T47D (cell line): ENCODE measurements around the gene CNIH3.

Source experiments
- DNase-seq, 2 experiments: peaks; one replicate each; pipeline versions ENCODE4 v3.0.0 to v3.0.0-alpha.2; 2011 to 2012; ENCODE audit warnings: low read depth in 1 of 2, low spot score in 1 of 2
- JUND ChIP-seq: IDR thresholded peaks from 2 replicates; pipeline ENCODE4 v1.6.1; 2012; ENCODE audit warnings: low read depth
- in situ Hi-C: cut with HindIII; loops from 2 replicates; pipeline ENCODE4 v1.10.0; 2016; ENCODE audit warnings: low sequenced_read_pairs, low pct_unique_long_range_greater_than_20kb

The CNIH3 gene

DNA sequence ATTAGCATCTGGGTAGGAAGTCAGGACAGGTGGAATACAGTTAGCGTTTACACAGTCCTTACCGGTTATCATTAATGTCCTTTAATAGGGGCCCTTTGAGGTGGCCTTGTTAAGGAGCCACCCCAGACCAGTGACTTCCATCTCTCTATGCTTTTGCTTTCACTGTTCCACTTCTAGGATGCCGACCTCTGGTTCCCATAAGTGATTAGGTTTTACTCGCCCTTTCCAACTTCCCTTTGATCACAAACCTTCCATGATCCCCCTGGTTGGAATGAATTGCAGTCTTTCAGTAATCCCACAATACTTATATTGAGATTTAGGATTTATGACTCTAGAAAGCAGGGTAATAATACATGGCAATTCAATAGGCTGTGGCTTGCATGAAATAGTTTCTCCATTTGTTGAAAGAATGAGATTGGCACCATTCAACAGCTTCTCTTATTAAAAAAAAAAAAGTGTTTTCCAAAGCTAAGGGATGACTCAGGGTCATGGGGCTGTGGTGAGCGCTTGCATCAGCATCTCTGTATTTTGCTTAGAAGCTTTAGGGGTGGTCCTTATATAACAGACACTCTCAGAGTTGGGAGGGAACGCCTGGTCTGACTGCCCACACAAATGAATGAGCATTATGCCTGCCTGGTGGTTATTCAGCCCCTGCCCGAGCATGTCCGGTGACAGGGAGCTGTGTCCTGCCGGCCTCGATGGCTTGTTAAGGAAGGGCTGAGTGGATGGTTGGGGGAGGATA is 110.5 kb downstream of the CNIH3 start:
- in situ Hi-C loops: no loop called here
- TF ChIP-seq JUND: no peak
- DNase-seq: no peak

DNA sequence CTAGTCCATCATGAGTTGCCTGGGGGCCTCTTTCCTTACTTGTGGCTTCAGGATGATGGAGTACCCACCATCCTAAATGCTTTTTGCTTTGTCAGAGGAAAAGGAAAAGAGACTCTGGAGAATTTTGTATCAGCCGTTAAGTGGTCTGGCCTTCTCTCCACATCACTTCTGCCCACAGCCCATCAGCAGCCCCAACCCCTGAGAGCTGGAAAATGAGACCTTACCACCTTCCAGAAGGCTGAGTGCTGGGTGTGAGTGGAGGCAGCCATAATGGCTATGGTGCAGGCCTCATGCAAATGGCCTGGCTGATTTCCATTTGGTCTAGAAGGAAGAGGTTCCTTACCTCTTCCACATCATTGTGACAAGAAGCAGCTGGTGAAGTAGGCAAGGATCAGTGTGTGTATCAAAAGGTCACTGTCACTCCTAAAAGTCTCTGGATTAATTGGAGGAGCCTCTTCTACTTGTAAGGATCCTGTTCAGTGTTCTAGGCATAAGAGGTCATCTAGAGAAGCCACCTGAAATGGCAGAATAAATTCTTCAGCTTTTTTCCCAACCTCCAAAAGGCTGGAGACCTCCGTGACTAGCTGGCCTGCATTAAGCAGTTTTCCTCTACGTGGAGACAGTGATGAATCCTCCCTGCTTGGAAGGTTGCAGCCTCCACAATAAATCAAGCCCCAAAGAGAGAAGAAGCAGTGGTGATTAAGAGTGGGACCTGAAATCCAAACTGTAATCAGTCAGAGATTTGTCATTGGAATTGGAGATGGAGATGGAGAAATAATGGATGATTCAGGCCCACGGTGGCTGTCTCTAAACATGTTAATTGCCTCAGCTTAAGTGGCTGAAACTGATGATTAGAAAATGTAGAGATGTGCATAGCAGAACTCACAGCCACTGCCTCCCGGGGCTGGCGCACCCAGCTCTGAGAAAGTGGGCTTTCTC is 111.5 kb downstream of the CNIH3 start:
- TF ChIP-seq JUND: no peak
- in situ Hi-C loops: no loop called here
- DNase-seq: no peak

DNA sequence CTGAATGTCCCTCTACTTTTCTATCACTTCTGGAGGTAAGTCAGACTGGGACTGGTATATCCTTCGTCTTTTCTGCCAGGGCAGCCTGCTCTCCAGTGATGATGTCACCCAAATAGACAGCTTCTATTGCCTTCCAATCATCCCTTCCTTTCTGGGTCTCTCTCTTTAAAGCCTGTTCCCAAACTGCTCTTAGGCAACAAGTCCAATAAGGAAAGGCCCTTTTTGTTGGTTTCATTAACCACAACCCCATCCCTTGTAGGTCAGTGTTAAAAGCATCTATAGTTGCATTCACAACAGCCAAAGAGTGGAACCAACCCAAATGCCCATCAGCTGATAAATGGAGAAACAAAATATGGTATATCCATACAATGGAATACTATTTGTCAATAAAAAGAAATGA is 114.4 kb downstream of the CNIH3 start:
- no peak for TF ChIP-seq JUND
- in situ Hi-C loops: no loop called here

DNA sequence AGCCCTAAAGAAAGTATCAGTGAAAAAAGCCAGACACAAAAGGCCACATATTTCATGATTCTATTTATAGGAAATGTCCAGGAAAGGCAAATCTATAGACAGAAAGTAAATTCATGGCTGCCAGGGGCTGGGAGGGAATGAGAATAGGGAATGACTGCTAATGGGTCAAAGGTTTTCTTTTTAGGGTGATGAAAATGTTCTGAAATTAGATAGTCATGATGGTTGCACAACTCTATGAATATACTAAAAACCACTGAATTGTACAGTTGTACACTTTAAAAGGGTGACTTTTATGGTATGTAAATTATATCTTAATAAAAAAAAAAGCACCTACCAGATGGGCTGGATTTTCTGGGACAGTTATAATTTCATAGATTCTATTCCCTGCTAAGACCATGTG is 114.8 kb downstream of the CNIH3 start:
- no peak for TF ChIP-seq JUND
- DNase-seq: no peak
- in situ Hi-C loops: no loop called here

More for the DNA sequence above, 114.4 kb downstream of the CNIH3 start:
- DNase-seq: no peak

DNA sequence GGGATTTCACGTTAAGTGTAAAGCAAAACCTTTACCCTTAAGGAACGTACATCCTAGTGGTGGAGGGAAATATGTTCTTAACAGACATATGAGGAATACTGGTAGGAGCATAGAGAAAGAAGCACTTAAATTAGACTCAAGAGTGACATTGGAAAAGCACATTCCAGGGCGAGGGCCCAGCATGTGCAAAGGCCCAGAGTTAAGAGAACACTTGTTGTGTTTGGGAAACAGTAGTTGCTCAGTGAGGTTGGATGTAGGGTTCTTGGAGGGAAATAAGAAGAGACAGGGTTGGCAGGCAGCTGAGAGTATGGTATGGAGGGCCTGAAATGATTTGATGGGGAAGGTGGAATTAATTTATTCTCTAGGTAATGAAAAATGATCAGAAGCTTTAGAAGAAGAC is 115.5 kb downstream of the CNIH3 start:
- no peak for DNase-seq
- TF ChIP-seq JUND: no peak
- in situ Hi-C loops: no loop called here

DNA sequence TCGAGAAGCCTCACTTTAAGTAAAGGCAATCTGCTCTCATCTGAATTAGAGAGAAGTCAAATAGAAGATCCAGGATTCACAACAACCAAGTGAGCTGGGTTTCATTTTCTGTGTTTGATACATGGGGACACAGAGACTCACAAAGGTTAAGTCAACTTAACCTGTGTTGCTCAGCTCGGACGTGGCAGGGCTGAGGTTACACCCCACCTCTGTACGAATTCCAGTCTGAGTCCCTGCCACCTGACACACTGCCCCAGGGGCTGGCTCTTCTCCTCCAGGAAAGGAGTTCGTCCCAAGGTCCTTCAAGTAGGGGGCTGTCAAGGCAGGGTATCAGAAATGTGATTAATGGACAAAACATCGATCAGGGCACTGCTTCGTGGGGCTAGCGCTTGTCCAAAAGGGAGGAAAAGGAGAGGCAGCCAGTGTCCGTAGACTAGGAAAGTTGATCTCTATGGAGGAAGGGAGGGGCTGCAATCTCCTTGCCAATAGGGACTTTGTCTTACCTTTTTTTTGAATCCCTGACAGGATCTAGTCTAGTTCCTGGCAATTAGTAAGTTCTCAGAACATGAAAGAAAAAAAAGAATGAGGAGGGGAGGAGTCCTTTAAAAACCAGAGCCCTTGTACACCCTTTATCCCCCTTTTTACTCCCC is 116.4 kb downstream of the CNIH3 start:
- DNase-seq: peak in 1 of 2 experiments; percentile 22
- no peak for TF ChIP-seq JUND
- in situ Hi-C loops: no loop called here

DNA sequence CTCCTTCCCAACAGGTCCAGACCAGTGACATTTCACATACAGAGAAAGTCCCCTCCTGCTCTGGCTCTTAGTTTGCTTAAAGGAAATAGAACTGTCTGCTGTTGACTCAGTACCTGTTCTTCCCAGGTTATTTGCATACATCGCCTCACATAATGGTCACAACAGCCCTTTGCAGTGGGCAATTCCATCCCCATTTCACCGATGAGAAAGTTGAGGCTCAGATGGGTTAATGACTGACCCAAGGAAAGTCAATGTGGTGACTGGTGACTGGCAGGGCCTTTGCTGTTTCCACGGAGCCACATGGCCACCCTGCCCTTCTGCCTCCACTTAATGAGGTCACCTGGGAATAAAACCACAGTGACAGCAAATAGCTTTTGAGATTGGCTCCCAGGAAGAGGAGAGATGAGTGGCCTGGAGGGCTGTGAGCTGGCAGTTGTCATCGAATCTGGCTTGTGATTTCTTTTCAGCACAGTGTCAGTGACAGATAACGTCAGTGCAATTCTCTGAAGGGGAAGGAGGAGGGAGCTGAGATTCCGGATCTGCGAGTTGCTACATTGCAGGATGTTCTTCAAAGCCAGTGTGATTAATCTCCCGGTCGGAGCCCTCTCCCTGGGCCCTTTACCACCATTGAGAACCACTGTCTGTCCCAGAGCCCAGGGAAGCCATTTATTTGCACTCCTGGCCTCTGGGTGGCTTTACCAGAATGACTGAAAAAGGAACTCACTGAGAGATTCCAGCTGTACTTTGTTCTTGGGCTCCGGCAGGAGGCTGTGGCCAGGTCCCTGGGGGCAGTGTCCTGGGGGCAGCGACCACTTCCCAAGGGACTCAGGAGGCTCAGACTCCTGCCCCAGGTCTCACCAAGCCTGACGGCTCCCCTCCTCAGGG is 117.2 kb downstream of the CNIH3 start:
- no peak for TF ChIP-seq JUND
- DNase-seq: peak; percentile 17 to 73
- in situ Hi-C loops: no loop called here

DNA sequence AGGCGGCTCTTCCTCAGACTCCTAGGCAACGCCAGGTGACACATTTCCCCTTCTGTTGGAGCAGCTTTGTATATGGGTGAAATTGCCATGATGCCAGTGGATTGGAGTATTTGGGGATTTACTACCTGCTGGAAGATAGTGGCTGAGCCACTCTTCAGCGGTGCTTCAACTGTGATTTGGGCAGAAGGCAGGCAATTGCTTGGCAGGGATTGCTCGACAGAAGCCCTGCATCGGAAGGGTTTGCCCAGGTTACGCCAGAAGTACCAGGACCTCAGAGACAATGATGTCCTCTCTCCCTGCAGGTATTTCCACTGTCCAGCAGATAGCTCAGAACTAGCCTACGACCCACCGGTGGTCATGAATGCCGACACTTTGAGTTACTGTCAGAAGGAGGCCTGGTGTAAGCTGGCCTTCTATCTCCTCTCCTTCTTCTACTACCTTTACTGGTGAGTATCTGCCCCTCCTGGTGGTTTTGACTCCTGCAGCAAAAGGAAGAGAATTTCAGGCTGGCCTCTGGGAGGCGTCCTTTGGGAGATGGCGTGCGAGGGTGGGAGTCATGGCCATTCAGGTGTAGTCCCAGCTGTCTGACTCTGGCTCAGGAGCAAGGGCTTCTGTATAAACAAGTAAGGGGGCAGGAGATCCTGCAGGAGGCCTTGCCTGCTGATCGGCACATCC is 118.3 kb downstream of the CNIH3 start:
- DNase-seq: peak in 1 of 2 experiments; percentile 16
- no peak for TF ChIP-seq JUND
- in situ Hi-C loops: no loop called here

DNA sequence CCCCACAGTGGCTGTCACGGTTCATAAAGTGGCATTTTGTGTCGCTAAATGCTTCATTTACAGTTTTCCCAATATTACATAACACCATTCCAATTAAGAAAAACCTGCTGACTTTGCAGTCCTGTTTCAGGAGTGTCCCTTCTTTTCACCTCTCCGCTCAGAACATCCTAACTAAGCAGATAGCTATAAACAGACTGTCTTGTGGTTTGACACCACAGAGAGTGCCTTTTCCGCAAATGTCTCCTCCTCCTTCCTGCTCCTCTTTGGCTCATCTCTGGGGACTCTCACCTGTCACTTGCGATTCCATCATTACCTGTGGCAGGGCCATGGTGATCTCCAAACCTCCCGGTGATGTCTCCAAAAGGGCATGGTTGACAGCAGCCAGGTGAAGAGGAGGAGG is 119.0 kb downstream of the CNIH3 start:
- TF ChIP-seq JUND: no peak
- DNase-seq: no peak
- in situ Hi-C loops: no loop called here

DNA sequence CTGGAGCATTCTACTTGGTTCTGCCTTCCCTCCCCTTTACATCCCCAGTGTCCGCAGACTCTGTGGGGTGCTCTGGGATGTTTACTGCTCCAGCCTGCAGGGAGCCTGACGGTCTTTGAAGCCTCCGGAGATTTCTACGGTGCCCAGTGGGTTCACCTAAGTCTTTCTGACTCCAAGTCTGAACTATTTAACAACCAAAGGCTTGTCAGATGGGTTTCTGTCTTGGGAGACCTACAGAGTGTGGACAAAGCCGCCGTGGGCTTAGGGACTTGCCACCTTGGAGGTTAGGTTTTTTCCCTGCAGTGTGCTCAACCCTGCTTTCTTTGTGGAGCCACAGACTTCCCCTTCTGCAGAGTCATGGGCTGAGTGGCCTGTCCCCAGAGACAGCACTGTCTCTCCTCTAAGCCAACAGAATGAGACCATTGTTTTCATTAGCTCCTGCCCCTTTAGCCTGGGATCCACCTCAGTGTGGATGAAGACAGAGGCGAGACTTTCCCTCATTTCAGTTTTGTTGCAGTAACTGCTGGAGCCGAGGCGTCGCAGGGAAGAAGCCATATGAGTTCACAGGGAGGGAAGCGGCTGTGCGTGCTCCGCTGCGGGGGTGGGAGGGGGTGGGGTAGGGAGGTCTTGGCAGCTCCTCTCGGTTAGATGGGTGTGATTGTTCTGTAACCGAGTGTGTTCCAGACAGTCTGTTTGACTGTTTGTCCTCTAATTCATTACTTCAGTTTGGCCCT is 120.7 kb downstream of the CNIH3 start:
- no peak for TF ChIP-seq JUND
- no peak for DNase-seq
- in situ Hi-C loops: no loop called here

DNA sequence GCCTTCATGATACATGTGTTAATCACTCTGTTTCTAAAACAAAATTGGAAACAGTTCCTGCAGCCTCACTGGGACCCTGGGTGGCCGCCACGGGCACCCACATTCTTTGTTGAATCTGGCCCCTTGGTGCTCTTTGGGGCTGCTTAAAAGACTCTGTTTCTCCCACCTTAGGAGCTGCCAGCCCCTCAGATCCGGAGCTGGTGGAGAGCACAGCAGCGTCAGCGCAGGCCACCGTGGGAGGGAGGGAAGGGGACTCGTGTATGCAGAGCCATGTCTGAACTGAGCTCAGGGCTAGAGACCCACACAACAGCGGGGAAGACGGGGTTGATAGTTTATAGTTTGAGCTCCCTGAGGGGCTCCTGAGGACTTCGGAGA is 121.2 kb downstream of the CNIH3 start:
- in situ Hi-C loops: no loop called here
- DNase-seq: no peak
- no peak for TF ChIP-seq JUND
